Stimulated activated CD8-positive, alpha-beta memory T cell treated with anti-CD3 and anti-CD28 coated beads, Interleukin-4, amount 100 ng/mL, for 48 hours (primary cell): ENCODE data around the gene HRAS.

Source experiments
- DNase-seq: peaks from one replicate; pipeline ENCODE4 v3.0.0-alpha.2; 2020

Gene HRAS

DNA sequence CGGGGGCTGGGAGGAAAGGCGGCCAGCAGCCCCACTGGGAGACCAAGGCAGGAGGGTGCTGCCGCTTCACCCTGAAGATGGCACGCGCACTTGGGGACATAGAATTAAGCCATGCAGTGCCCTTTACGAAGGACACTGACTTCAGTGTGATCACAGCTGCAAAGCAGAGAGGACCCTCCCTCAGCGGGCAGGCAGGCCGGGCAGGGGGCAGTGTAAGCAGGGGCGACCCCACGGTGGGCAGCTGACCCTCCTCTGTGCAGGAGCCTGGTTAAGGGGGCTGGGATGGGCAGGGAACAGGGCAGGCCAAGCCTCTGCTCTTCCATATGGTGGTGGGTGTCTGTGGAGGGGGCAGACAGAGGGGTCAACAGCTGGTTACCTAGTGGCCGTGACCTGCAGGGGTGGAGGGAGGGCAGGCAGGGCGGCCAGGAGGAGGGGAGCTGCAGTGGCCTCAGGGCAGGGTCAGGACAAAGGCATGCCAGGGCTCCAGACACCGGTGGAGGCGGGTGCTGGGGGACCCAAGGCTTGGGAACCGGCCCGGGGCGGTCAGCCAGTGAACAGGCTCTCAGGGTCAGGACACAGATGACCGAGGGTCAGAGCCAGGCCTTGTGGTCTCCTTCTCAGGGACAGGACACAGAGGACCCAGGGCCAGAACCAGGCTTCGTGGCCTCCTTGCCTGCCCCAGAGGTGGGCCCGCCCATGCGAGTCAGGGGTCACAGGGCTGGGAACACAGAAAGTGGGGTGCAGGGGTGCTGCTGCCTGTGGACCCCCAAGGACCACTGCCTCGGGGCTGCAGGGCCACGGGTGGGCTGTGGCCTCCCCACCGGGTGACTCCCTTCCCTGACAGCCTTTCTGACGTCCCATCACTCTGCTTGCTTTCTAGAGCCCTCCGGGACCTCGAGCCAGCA, 18.0 kb upstream of the HRAS start:
- no peak for DNase-seq

DNA sequence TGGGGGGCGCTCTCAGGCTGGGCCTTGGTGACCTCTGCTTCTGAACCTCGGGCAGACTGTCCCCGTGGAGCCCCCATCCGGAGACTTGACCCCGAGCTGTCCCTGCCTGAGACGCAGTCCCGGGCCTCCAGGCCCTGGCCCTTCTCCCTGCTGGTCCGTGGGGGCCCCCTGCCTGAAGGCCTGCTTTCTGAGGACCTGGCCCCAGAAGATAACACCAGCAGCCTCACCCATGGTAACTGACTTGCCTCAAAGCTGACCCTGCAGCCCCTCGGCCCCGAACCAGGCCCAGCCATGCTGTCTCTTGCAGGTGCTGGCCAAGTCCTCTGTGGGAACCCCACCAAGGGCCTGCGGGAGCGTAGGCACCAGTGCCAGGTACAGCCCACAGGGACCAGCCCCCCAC, 16.2 kb upstream of the HRAS start:
- DNase-seq = no peak

DNA sequence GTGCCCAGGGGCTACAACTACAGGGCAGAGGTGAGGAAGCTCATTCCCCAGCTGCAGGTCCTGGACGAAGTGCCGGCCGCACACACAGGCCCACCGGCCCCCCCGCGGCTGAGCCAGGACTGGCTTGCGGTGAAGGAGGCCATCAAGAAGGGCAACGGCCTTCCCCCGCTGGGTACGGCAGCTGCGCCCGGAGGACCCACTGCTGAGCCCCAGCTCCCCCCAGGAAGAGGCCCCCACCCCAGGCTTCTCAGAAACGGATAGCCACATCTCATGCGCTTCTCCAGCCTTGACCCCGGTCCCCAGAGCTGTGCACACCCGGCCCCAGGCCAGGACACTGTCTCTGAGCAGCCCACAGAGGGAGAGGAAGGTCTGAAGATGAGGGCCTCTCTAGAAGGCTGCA, 15.8 kb upstream of the HRAS start:
- DNase-seq = no peak

DNA sequence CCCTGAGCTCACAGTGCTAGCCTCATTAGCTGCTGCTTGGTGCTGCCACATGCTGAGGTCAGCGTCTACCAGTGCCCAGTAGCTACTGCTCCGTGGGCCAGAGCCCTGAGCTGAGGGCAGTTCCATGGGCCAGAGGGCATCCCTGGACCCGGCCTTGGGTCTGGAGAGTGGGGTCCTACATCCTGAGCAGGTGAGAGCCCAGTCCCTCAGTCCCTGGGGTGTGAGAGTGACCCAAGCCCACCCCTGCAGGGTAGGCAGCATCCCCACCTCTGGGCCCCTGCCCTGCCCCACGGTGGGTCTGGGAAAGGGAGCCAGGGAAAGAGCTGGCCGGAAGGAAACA, 15.3 kb upstream of the HRAS start:
- DNase-seq = no peak

DNA sequence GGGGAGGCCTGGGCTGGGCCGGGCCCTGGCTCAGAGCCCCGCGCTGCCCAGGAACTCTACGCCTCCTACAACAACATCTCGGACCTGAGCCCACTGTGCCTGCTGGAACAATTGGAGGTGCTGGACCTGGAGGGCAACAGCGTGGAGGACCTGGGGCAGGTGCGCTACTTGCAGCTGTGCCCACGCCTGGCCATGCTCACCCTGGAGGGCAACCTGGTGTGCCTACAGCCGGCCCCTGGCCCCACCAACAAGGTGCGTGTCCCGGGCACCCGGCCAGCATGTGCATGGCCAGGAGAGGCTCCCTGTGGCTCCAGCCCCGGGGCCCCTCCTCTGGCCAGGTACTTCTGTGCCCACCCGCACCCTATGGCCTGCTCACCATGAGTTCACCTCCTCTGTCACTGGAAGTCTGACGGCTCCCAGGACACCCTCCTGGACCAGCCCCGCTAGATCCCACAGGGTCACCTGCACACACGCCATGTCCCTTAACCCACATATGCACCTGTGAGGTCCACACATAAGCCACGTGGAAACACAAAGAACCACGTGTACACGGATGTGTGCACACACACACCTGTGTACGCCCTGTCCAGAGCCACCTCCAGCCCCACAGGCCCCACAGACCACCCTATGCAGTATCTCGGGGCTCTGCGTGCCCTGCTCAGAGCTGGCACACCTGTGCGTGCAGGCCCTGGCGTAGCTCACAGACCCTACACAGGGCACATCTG, 14.8 kb upstream of the HRAS start:
- DNase-seq = no peak

DNA sequence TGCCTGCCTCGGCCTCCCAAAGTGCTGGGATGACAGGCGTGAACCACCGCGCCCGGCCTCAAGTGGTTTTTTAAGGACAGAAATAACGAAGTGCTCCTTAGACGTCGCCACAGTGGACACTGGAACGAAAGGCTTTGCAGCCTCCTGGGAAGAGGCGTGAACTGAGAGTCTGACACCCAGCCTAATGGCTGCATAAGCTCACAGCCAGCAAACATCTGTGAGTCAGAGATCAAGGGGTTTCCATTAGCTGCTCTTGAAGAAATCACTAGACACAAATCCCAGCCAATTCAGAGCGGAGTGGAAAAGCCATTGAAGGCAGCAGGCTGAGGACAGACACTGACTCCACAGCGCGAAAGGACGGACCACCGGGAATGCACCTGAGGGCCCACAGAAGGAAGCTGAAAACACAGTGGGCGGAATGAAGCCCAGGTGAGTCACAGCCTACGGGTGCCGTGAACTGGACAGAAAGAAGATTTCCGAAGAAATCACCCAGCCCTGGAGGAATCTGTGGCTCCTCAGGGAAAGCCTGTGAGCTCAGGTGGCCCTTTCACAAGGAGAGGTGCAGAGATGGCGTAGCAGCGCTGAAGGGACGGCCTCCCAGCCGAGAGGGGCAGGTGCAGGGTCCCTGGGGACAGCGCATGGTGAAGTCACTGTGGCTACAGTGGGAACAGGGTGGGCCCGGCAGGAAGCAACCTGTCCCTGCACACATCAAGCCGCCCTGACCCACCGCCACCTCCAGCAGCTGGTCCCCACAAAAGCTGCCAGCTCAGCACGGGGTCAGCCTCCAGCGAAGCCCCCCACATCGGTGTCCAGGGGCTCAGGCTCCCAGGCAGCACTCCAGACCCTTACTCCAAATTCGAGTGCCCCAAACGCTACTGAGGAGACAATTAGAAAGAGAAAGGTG, 13.6 kb upstream of the HRAS start:
- DNase-seq = no peak

DNA sequence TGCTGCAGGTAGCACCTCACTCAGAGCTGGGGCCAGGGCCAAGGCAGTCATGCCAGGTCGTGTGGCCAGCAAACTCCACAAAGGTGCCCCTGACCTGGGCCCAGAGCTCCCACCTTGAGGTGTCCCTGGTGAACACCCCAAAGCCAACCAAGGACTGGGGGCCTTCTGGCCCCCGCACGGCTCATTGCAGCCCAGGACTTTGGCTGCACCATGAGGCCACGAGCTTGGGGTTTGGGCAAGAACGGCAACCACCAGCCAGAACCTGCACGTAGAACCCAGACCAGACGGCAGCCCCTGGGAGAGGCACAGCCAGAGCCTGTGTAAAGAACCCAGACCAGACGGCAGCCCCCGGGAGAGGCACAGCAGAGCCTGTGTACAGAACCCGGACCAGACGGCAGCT, 9.8 kb upstream of the HRAS start:
- no peak for DNase-seq

DNA sequence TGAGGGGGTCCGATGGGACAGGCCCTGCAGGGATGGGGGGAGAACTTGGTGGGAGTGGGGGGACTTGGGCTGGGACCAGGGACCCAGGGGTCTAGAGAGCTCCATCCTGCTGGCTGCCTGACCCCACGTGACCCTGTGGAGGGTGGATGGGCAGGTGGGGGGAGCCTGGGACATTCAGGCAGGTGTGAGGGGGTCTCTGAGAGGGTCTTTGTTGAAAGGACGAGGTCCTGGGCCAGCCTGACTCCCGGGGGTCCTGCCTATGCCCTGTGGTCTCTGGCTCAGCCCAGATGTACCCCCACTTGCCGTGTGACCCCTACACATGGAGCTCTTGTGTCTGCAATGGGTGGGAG, 9.4 kb upstream of the HRAS start:
- no peak for DNase-seq

DNA sequence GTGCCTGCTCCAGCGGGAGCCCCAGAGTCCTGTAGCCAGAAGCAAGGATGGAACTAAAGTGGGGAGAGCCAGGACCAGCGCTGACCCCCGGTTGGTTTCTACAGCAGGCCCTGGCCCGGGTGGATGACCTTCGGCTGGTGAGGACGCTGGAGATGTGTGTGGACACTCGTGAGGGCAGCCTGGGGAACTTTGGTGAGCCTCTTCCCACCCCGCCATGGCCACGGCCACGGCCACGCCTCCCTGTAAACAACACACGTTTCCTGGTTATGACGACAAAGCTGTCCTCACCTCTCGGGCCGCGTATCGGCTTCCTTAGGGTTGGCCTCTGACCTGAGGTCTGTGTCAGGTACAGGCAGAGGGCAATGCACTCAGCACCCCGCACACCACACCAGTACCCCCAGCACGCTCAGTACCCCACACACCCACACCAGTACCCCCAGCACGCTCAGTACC, 6.1 kb upstream of the HRAS start:
- DNase-seq = no peak

DNA sequence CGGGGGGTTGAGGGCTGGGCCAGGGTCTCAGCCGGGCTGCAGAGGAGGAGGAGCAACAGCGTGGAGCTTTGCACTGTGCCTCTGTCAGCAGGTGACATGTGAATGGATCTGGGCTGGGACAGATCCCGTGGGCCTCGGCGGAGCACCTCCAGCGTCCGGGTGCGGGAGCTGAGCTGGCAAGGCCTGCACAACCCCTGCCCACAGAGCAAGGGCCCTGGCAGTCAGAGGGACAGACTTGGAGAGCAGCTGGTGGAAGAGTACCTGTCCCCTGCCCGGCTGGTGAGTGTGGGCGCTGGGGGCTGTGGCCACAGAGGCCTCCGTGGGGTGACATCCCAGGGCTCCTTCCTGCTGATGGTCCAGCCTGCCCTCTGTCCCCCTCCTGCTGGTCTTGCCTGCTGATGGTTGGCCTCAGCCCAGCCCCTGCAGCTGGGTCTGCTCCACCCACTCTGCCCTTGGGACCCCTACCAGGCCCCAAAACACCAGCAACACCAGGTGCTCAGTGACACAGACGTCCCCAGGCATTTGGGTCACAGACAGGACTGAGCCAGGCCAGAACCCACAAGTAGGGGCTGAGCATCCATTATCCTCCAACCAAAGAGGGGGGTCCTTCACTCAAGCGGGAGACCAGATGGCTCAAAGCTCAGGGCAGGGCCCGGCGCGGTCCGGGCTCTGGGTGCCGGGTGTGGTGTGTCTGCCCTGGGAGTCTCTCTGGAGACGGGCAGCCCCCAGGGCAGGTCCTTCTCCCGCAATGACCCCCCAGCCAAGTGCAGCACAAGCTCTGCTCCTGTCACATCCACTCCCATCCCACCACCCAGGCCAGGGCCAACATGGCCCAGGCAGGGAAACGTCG, 5.4 kb upstream of the HRAS start:
- no peak for DNase-seq

DNA sequence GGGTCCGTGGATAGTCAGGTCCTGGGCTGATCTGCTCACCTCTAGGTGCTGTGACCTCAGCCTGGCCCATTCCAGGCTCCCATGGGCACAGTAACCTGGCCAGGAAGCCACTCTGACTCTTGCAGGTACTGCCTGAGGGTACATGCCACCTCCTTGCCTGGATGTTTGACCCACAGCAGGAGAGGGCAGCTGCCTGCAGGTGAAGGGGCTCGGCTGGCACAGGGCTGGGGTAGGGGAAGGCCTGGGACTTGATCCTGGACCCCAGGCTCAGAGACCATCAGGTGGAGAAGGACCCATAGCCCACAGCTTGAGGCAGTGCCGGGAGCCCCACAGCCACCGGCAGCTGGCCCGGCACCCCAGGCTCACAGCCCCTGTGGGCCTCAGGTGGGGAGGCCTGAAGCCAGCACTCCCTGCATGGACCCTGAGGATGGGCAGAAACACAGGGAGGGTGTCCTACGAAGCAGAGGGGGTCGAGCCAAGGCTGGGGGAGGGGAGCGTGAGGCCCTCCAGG, 4.7 kb upstream of the HRAS start:
- DNase-seq = no peak

DNA sequence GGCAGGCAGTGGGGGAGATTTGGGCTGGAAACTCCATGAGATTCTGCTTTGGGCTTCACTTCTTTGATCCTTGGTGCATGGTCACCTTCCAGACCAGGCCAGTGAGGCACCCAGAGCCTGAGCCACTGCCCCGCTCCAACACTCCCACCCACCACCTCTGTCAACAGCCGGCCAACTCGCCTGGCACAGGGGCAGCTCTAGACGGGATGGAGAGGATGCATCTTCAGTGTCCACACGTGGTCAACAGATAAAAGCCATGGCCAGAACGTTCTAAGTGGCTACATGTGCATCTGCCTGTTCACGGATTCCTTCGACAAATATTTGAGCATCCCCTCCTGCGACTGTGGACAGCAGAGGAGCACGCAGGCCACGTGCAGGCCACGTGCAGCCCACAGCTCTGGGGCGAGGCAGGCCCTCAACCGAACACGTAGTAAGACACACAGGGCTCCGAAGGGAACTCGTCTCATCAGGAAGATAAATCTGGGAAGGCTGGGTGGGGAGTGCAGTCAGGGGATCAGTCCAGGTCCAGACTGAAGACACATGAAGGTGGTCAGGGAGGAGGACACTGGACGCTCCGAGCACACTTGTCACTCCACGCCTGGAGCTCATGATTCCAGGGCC, 3.2 kb upstream of the HRAS start:
- no peak for DNase-seq

DNA sequence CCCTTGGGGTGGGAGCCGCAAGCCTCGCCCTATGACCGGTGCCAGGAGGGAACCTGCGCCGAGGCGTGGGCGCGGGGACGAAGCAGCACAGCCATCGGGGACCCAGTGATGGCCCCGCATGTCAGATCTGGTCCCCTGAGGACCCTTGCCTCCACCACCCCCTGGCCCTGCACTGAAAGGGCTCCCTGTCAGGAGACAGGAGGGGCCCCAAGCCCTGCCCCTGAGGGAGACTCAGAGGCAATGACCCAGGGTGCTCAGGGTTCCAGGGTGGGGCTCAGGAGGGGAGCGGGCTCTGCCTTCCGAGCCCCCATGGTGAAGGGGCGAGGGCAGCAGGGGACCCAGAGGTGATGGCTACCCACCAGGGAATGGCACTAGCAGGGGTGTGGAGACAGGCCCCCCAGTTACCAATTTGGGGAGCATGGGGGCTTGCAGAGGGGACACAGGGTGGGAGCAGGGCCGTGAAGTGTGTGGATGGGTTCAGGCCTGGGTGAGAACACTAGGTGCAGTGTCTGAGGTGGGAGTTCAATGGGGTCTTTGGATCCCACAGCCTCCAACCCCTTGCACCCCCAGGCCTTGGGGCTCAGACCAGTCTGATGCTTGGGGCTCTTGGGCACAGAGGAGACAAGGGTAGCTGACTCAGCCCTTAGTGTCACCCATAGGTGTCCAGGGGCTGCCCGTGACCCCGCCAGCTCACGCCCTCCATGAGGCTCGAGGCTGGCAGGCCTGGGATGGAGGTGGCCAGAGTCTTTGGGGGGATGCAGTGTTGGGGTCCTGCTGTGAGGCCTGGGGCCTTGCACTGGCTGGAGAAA, 2.5 kb upstream of the HRAS start:
- no peak for DNase-seq

DNA sequence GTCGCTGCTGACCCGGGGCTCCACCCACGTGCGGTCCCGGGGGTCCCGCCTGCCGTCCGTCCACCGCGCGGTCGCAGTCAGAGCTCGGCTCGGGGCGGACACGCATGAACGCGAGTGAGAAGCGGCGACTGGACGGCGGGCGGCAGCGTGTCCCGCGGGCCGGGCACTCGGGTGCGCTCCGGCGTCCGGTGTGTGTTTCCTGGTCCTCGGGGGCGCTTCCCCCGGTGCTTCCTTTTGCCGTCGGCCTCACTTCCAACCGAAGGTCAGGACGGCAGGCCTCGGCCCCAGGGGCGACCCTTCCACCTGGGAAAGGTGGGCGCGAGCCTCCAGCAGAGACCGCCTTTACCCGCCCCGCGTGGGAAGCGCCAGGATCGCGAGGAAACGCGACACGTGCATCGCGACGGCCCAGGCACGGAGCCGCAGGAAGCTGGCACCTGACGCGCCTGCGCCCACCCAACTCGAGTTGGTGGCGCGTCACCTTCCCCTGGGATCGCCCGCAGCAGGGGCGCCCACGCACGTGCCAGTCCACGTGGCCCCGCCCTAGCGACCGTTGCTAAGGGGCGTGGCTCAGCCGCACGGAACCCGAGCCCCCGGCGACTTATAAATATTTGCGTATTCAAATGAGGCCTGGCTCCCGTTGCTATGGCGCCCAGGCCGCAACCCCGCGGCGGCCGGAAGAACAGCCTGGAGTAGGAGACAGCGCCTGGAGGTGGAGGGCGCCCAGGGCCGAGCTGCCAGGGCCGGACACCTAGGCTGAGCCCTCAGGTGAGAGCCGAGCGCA, 1.7 kb upstream of the HRAS start, which contains the start of gene LRRC56:
LRRC56 (plus strand) TSS at position 687 of the 781 bp plus-strand sequence. CDS start 3,158 bp downstream, outside the sequence.
- peak; percentile 95 for DNase-seq

DNA sequence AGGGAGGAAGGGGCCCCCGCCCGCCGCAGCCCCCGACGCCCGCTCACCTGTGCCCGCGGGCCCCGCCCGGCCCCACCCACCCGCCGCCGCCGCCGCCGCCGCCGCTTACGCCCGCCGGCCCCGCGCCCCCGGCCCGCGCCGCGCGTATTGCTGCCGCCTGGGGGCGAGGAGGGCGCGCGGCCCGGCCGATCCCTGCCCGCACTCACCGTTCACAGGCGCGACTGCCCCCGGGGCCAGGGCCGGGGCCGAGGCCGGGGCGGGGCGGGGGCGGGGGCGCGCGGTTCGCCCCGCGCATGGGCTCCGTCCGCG, 212 bp downstream of the HRAS start:
- DNase-seq = no peak

DNA sequence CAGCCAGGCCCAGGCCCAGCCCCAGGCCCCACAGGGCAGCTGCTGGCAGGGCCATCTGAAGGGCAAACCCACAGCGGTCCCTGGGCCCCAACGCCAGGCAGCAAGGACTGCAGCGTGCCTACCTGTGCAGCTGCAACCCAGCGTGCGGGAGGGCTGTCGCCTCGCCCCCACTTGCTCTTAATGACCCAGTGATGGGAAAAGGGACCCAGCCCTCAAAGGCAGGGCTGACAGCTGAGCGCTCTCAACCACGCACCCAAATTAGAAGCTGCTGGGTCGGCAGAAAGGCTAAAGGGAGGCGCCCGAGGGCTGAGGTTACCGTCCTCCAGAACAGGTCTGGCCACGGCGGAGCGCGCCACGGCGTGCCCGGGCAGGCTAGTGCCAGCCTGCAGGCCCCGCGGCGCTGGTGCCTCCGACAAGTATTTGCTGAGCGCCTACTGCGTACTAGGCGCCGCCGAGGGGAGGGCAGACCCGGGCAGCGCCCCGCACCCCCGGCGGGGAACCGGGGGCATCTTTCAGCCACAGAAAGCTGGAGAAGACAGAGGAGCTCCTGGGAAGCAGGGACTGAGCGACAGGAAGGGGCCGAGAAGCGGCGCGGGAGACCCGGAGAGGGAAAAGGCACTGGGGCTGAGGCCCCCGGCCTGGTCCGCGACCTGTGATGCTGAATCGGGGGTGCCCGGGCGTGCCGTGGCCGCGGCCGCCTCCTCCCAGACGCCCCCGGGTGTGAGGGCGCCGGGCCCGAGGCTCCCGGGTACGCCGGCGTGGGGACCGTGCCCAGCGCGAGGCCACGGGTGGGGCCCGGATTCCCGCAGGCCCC, 773 bp downstream of the HRAS start:
- DNase-seq = peak; percentile 51

DNA sequence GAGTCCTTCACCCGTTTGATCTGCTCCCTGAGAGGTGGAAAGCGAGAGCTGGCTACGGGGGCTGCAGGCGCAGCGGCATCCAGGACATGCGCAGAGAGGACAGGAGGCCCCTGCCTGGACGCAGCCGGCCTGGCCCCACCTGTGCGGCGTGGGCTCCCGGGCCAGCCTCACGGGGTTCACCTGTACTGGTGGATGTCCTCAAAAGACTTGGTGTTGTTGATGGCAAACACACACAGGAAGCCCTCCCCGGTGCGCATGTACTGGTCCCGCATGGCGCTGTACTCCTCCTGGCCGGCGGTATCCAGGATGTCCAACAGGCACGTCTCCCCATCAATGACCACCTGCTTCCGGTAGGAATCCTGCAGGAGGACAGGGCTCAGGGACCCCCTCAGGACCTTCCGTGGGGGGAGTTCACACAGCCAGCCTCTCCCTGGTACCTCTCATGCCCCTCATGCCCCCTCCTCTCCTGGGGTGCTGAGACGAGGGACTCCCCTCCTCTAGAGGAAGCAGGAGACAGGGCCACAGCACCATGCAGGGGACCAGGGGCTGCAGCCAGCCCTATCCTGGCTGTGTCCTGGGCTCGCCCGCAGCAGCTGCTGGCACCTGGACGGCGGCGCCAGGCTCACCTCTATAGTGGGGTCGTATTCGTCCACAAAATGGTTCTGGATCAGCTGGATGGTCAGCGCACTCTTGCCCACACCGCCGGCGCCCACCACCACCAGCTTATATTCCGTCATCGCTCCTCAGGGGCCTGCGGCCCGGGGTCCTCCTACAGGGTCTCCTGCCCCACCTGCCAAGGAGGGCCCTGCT, 1.6 kb downstream of the HRAS start:
- no peak for DNase-seq

DNA sequence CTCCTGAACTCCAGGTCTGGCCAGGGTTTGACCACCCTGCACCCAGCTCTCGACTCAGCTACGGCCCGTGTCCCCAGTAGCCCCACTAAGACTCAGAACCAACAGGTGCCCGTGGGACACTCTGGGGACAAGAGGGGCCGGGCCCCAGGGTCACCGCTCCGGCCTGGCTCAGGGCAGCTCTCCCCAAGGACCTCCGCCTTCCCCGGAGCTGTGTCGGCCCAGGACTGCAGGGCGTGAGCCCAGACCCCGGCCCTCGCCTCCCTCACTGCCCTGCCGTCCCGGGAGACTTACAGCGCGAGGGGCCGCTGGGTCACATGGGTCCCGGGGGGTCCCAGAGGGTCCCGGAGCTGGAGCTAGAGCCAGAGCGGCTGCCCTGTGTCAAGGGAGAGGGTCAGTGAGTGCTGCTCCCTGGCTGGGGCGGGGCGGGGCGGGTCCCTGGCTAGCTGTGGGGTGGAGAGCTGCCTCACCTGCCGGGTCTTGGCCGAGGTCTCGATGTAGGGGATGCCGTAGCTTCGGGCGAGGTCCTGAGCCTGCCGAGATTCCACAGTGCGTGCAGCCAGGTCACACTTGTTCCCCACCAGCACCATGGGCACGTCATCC, 2.3 kb downstream of the HRAS start:
- no peak for DNase-seq
